Type B pancreatic cell (in vitro differentiated cells): ENCODE data around the gene TENM4. TPM values are rescaled to one million over a fixed set of nuclear protein-coding genes. Genes with fewer than 3 reads are reported as not detected.

ENCODE experiments used
- DNase-seq: peaks from one replicate; pipeline ENCODE4 v3.0.0; 2021; ENCODE audit warnings: mixed read lengths; ENCODE audit not compliant: unreplicated experiment; ENCODE audit errors: extremely low spot score
- H3K27ac Mint-ChIP-seq: 2 replicates; pipeline ENCODE4 v1.8.0; 2021; ENCODE audit warnings: mild to moderate bottlenecking, mixed read lengths
- H3K27me3 Mint-ChIP-seq: 2 replicates; pipeline ENCODE4 v1.8.0; 2021; ENCODE audit warnings: mixed read lengths
- H3K36me3 Mint-ChIP-seq: 2 replicates; pipeline ENCODE4 v1.8.0; 2021; ENCODE audit warnings: mixed read lengths
- H3K4me1 Mint-ChIP-seq: one replicate; pipeline ENCODE4 v1.8.0; 2021; ENCODE audit warnings: mixed read lengths; ENCODE audit not compliant: unreplicated experiment
- H3K4me3 Mint-ChIP-seq: 2 replicates; pipeline ENCODE4 v1.8.0; 2021; ENCODE audit warnings: mild to moderate bottlenecking, mixed read lengths
- H3K9me3 Mint-ChIP-seq: 2 replicates; pipeline ENCODE4 v1.8.0; 2021; ENCODE audit warnings: mixed read lengths
- CTCF ChIP-seq: fragments of 200-600 bp; sonication (generic); conservative IDR thresholded peaks from 2 replicates; pipeline ENCODE4 v1.5.0; 2021; ENCODE audit warnings: antibody characterized with exemption, mild to moderate bottlenecking
- total RNA-seq: library from RNA; stranded (reverse); gene quantifications from 2 replicates; pipeline ENCODE4 v1.2.1, GENCODE V29; 2021; ENCODE audit warnings: low replicate concordance

Gene TENM4
- total RNA-seq, 1 donor from 2014 or later, result 156 TPM

GRCh38 chr11:79390923-79391322 lies 49.9 kb downstream of the TENM4 start:
- no peaks in the 10 kb centered on the region for H3K9me3 Mint-ChIP-seq
- no peak overlapping the region for H3K27ac Mint-ChIP-seq
- peaks cover 29% of the 10 kb centered on the region for H3K4me1 Mint-ChIP-seq
- H3K36me3 Mint-ChIP-seq, result peaks cover 12% of the 10 kb centered on the region
- H3K4me3 Mint-ChIP-seq, result no peak overlapping the region
- no peak for DNase-seq
- H3K27me3 Mint-ChIP-seq, result peaks cover 6% of the 10 kb centered on the region
- no peak for TF ChIP-seq CTCF

GRCh38 chr11:79390477-79390876 lies 50.4 kb downstream of the TENM4 start:
- Mint-ChIP-seq H3K4me3 (no peak overlapping the region), H3K27me3 (peaks cover 6% of the 10 kb centered on the region), H3K36me3 (peaks cover 12% of the 10 kb centered on the region), H3K27ac (no peak overlapping the region), H3K4me1 (peaks cover 29% of the 10 kb centered on the region), H3K9me3 (no peaks in the 10 kb centered on the region)
- TF ChIP-seq CTCF, result no peak
- no peak for DNase-seq

- Mint-ChIP-seq H3K9me3 (no peaks in the 10 kb centered on the region), H3K4me1 (peaks cover 22% of the 10 kb centered on the region), H3K36me3 (peaks cover 8% of the 10 kb centered on the region), H3K27ac (no peak overlapping the region), H3K27me3 (no peaks in the 10 kb centered on the region), H3K4me3 (no peak overlapping the region)
- no peak for TF ChIP-seq CTCF
- no peak for DNase-seq
Observed at GRCh38 chr11:79388201-79388600, 52.6 kb downstream of the TENM4 start.

- H3K36me3 Mint-ChIP-seq, result peaks cover 3% of the 10 kb centered on the region
- peaks cover 20% of the 10 kb centered on the region for H3K4me1 Mint-ChIP-seq
- H3K27ac Mint-ChIP-seq, result no peak overlapping the region
- H3K27me3 Mint-ChIP-seq, result no peaks in the 10 kb centered on the region
- no peaks in the 10 kb centered on the region for H3K9me3 Mint-ChIP-seq
- DNase-seq, result no peak
- TF ChIP-seq CTCF, result no peak
- no peak overlapping the region for H3K4me3 Mint-ChIP-seq
Observed at GRCh38 chr11:79383874-79384273, 57.0 kb downstream of the TENM4 start.

GRCh38 chr11:79382301-79383050 lies 58.4 kb downstream of the TENM4 start:
- TF ChIP-seq CTCF, result no peak
- no peak overlapping the region for H3K4me3 Mint-ChIP-seq

More at GRCh38 chr11:79382301-79383050, 58.4 kb downstream of the TENM4 start:
- DNase-seq, result no peak
- no peaks in the 10 kb centered on the region for H3K27me3 Mint-ChIP-seq
- H3K27ac Mint-ChIP-seq, result no peak overlapping the region
- no peaks in the 10 kb centered on the region for H3K9me3 Mint-ChIP-seq
- peaks cover 20% of the 10 kb centered on the region for H3K4me1 Mint-ChIP-seq
- no peaks in the 10 kb centered on the region for H3K36me3 Mint-ChIP-seq
